Fibroblast of the conjunctiva (primary cell): Measurements from ENCODE around the gene MS4A8.
"Not testable (repeated sequence)": the region's sequence is repeated elsewhere in the genome, so short reads cannot be mapped to it uniquely, and the experiment has no call there.

ENCODE experiments used
- DNase-seq: peaks from one replicate; pipeline ENCODE4 v3.0.0-alpha.2; 2010; ENCODE audit warnings: low read depth

Gene MS4A8

DNA sequence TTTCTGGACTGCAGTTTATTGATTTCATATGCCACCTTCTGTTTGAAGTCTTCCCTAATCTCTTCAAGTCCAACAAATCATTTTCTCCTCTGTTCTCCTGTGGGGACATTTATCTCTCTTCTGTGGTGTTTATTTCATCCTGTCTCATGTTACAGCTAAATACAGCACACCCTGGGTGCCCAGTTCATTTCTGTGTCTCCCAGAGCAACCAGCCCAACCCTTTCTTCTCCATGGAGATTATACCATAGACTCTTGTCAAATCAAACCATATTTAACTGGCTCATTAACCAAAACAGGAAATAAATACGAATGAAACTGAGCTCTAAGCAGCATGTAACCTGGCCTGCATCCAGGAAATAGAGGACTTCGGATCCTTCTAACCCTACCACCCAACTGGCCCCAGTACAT is at the start of gene MS4A8:
Gene MS4A8, plus strand, starts transcription at position 329 of the 408 bp plus-strand sequence. CDS start 1,249 bp downstream, outside the sequence.
- no peak for DNase-seq

GRCh38 chr11:60657888-60658287 is 41.5 kb upstream of the MS4A8 start:
- DNase-seq = no peak

DNA sequence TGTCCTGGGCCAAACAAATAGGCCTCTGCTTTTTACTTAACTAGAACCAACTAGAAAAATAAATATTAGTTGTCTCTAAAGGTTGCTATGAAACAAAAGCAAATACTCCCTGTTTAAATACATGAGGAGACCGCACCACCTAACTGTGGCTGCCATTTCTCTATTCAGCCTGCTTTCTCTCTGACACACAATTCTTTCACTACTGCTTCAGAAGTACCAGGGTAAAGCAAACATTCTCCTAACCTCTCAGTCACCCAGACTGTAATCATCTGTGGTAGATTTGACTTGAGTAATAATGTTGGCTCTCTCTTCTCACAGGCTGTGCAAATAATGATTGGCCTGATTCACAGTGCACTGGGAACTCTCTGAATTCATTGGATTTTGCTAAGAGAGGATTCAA is 41.0 kb upstream of the MS4A8 start:
- no peak for DNase-seq

GRCh38 chr11:60672255-60672654 is 27.2 kb upstream of the MS4A8 start:
- no peak for DNase-seq

DNA sequence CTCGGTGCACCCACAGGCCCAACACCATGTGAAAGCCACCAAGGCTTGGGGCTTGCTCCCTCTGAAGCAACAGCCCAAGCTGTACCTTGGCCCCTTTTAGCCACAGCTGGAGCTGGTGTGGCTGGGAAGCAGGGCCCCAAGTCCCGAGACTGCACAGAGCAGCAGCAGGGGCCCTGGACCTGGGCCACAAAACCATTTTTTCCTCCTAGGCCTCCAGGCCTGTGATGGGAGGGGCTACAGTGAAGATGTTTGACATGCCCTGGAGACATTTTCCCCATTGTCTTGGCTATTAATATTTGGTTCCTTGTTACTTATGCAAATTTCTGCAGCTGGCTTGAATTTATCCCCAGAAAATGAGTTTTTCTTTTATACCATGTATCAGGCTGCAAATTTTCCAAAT is 21.2 kb upstream of the MS4A8 start:
- DNase-seq = not testable (repeated sequence)

DNA sequence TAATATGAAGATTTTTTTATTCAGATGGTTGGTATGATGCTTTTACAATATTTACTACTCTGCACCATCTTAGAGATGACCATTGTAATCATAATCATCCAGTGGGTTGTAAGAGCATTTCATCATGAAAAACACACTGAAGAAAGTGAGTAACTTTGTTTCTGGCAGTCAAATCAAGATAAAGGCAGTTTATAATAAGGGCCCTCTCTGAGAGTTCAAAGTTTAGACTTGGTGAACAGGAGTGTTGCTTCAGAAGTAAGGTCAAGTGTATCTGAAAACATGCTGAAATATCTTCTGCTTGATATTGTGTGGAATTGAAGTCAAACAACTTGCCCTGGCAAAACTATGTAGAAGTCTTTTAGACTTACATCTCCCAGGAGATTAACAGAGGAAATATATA is 19.5 kb upstream of the MS4A8 start:
- no peak for DNase-seq

- DNase-seq = no peak
These were observed 18.8 kb upstream of the MS4A8 start for GRCh38 chr11:60680455-60681119.

DNA sequence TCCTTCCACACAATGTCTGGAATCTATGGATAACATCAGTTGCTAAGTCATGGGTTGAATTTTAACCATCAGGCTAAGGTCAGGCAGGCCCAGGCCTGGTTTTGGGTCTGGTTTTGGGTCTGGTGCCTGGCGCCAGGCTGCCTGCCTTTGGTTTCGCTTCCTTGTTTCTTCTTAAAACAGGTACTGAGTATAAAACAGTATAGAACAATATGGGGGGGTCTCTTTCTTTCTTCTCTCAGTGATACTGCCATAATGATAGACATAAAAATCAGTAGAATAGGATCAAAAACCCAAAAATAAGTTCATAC is 14.9 kb upstream of the MS4A8 start:
- DNase-seq = not testable (repeated sequence)

- no peak for DNase-seq
These were observed 7.8 kb upstream of the MS4A8 start for GRCh38 chr11:60691661-60692060.

- DNase-seq = no peak
These were observed 524 bp downstream of the MS4A8 start for GRCh38 chr11:60699936-60700335.

- no peak for DNase-seq
These were observed 1.5 kb downstream of the MS4A8 start for GRCh38 chr11:60700689-60701468.

DNA sequence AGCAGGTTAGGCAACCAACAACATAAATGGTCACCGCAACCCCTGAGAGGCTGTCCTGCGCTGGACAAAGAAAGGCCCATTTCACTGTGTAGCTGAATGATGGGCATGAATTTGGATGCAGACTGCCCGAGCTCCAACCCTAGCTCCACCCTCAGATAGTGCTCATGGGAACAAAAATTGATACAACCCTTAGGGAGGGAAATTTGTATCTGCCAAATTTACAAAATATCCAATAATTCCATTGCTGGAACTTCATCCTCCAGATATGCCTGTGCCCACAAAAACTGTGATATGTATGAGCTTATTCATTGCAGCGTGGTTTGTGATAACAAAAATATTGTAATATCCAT is 2.0 kb downstream of the MS4A8 start:
- DNase-seq = no peak

DNA sequence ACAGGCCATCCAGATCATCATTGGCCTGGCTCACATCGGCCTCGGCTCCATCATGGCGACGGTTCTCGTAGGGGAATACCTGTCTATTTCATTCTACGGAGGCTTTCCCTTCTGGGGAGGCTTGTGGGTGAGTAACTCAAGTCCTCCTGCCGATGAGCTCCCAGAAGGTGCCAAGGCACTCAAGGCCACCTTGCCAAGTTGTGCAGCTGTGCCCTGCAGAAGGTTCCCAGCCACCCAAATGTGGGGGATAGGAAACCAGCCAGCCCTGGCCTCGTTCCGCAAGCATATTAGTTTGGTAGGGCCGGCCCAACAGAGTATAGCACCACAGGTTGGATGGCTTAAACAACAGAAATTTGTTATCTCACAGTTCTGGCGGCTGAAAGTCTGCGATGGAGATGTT is 4.0 kb downstream of the MS4A8 start:
- no peak for DNase-seq

DNA sequence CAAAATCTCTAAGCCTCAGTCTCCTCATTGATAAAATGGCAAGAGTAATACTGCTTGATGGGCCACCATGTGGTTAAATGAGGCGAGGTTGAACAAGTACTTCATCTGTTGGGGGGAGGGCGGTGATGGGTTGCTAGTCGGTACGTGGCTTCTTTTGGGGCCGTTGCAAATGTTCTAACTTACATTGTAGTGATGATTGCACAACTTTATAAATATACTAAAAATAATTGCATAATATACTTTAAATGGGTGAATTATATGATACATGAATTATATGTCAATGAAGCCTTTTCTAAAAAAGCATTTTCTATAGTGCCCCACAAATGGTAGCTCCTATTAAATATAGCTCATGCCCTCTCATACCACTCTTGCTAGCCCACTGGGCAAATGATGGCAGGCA is 6.5 kb downstream of the MS4A8 start:
- no peak for DNase-seq

DNA sequence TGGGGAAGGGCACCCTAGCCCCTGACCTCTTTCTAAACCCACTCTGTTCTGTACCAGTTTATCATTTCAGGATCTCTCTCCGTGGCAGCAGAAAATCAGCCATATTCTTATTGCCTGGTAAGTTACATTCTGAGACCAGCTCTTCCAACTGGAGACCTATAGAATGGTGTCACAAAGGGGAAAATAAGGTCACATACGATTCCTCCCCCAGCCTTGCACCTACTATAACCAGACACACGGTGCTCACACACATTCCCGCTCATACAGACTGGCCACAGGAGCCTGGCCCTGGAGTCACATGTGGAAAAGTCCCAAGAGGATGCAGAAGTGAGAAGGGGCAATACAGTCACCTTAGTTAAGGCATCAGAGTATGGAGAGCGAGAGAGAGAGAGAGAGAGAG is 7.5 kb downstream of the MS4A8 start:
- DNase-seq = no peak

DNA sequence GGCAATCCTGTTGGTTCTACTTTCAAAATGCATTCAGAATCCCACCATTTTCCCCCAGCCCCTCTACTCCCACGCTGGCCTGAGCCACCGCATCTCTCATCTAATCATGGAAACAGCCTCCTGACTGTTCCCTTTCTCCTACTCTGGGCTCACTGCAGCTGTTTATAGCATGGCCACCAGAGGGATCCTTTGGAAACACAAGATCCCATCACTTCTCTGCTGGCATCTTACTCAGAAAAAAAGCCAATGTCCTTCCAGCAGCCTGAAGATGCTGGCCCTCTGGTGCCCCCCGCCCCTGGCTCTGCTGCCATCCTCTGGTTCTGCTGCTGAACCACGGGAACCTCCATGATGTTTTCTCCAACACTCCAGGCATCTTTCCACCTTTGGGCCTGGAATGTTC is 11.1 kb downstream of the MS4A8 start:
- DNase-seq = no peak

DNA sequence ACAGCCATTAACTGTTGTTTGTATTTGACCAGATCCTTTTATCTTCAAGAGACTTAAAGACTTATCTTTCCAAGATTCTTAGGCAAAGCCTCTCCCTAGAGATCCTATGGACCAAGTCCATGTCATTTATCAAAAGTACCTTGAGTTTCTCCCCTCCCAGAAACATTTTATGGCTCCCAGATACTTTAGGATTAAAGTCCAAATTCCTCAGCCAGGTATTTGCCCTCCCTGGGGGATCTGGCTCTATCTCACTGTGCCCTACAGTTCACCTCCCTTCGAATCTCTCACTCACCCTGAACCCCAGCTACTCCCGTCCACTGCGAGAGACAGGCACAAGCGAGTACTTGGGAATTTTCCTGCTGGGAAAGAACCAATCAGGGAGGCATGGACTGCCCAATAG is 11.9 kb downstream of the MS4A8 start:
- no peak for DNase-seq

- not testable (repeated sequence) for DNase-seq
These were observed 14.0 kb downstream of the MS4A8 start for GRCh38 chr11:60713423-60713822.

GRCh38 chr11:60717956-60718355 is 18.5 kb downstream of the MS4A8 start:
- no peak for DNase-seq

- no peak for DNase-seq
These were observed 19.3 kb downstream of the MS4A8 start for GRCh38 chr11:60718524-60719316.

DNA sequence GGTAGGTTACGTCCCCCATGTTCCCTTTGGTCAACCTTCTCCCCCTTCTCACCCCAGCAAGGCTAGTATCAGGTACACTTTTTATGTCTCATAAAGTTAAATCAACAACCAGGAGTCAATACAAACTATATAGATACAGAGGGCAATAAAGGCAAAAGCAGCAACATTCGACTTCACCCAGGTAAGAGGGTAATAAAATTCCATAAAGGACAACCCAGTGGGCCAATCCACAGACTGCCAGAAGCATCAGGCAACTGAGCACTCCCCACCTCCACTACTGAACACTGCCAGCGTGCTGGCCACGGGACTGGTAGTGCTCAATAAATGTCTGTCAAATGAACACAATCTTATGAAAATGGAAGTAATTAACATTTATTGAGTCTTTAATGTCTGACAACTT is 20.0 kb downstream of the MS4A8 start:
- DNase-seq = no peak

- DNase-seq = no peak
These were observed 21.0 kb downstream of the MS4A8 start for GRCh38 chr11:60720460-60720859.

GRCh38 chr11:60724420-60724819 is 25.0 kb downstream of the MS4A8 start, which contains the start of gene MS4A18:
Gene MS4A18, plus strand, starts transcription at chr11:60724720.
- DNase-seq = no peak
